BJ (cell line): ENCODE data around the gene CRAMP1. TPM values are rescaled to one million over a fixed set of nuclear protein-coding genes. Genes with fewer than 3 reads are reported as not detected.

Experiments used
- CTCF ChIA-PET: fragments of 350-600 bp; formaldehyde crosslinking; extraction: SDS; loops from one replicate; lab custom pipeline; 2021; ENCODE audit warnings: antibody characterized with exemption, inconsistent platforms; lab: Yijun Ruan, JAX
- POLR2A ChIA-PET: fragments of 300-600 bp; sonication (Branson Sonifier 250); formaldehyde crosslinking; extraction: SDS; loops from one replicate; lab custom pipeline; 2021; ENCODE audit warnings: antibody characterized with exemption; lab: Charles Lee
- DNase-seq: peaks from one replicate; pipeline ENCODE4 v3.0.0-alpha.2; 2011; ENCODE audit warnings: low read depth
- H3K27me3 ChIP-seq: 2 replicates; pipeline ENCODE4 v1.6.0; 2011; ENCODE audit warnings: low read length; ENCODE audit not compliant: control insufficient read depth, insufficient read depth
- H3K36me3 ChIP-seq: 2 replicates; pipeline ENCODE4 v1.5.1; 2011; ENCODE audit warnings: low read length; ENCODE audit not compliant: control insufficient read depth, insufficient read depth
- H3K4me3 ChIP-seq: 2 replicates; pipeline ENCODE4 v1.5.1; 2011; ENCODE audit warnings: low read depth, mild to moderate bottlenecking, control low read depth, low read length
- polyA plus RNA-seq: library from polyadenylated mRNA; depleted of rRNA; stranded (reverse); fragments of >200 nt; gene quantifications from 2 replicates; pipeline ENCODE4 v1.2.3, GENCODE V29; 2011
- TF ChIP-seq, protein P1 (sequence below): IDR thresholded peaks from 2 replicates; pipeline ENCODE4 v1.5.1; 2011; ENCODE audit warnings: low read depth, mild to moderate bottlenecking, control low read depth, inconsistent platforms, low read length, moderate library complexity; ENCODE audit not compliant: insufficient read depth

CRAMP1 gene
- polyA plus RNA-seq, 1 experiment = 8.0 TPM

DNA sequence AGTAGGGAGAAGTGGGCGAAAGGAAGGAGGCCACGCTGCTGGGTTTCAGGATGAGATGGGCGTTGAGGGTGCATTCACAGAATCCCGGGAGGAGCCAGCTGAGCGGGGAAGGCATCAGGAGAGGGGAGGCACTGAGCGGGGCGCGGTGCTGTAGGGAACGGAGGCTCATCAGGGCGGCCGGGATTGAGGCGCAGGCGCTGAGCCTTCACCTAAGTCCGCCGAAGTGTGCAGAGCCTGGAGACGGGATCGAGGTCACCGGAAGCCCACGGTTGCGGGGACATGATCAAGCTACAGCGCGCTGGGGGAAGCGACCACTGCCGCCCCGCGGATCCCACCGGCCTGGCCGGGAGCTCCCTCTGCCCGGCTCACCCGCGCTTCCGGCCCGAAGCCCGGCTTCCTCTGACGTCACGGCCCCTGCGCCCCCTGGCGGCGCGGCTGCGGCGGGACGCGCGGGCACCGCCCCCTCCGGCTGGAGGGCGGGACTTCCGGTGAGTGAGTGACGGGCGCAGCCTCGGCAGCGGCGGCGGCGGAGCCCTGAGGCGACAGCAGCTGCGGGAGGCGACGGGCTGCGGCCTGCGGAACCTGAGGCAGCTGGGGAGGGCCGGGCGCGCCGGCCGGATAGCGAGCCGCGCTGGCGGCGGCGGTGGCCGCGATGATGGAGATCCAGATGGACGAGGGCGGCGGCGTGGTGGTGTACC is 93.7 kb downstream of the CRAMP1 start, which contains the start of gene MAPK8IP3:
TSS of gene MAPK8IP3 (plus strand) at position 508 of the 698 bp plus-strand sequence. CDS start at position 653, 145 bp downstream.
- DNase-seq = peak; percentile 47
- POLR2A ChIA-PET = interaction anchor here (0.6 to 0.7 kb wide), 3 partner anchors 16 to 174 kb away, joined by 4 to 9 read pairs (median 6); partner anchors contain the start of gene EME2
- CTCF ChIA-PET = interaction anchor here (0.6 to 2.8 kb wide), 38 partner anchors 8 to 394 kb away, joined by 3 to 23 read pairs (median 4); partner anchors contain the start of genes EME2, JPT2, MRPS34 and NUBP2
- Histone ChIP-seq H3K4me3 (peak within 1 kb of the TSS; percentile 98), H3K36me3 (peaks cover 7% of the 10 kb centered on the region), H3K27me3 (no peaks in the 10 kb centered on the region)
- TF ChIP-seq, protein P1, sequence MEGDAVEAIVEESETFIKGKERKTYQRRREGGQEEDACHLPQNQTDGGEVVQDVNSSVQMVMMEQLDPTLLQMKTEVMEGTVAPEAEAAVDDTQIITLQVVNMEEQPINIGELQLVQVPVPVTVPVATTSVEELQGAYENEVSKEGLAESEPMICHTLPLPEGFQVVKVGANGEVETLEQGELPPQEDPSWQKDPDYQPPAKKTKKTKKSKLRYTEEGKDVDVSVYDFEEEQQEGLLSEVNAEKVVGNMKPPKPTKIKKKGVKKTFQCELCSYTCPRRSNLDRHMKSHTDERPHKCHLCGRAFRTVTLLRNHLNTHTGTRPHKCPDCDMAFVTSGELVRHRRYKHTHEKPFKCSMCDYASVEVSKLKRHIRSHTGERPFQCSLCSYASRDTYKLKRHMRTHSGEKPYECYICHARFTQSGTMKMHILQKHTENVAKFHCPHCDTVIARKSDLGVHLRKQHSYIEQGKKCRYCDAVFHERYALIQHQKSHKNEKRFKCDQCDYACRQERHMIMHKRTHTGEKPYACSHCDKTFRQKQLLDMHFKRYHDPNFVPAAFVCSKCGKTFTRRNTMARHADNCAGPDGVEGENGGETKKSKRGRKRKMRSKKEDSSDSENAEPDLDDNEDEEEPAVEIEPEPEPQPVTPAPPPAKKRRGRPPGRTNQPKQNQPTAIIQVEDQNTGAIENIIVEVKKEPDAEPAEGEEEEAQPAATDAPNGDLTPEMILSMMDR = peak; percentile 39

- H3K36me3 ChIP-seq = peaks cover 6% of the 10 kb centered on the region
- peak overlapping the region; percentile 98 for H3K4me3 ChIP-seq
- ChIA-PET CTCF (interaction anchor here (0.6 to 2.8 kb wide), 36 partner anchors 9 to 395 kb away, joined by 3 to 23 read pairs (median 4); partner anchors contain the start of genes EME2, JPT2, MRPS34 and NUBP2), POLR2A (no interaction called here)
- TF ChIP-seq, protein P1 = no peak
- DNase-seq = no peak
- H3K27me3 ChIP-seq = no peaks in the 10 kb centered on the region
Measured at GRCh38 chr16:1706386-1707192, 94.4 kb downstream of the CRAMP1 start.

DNA sequence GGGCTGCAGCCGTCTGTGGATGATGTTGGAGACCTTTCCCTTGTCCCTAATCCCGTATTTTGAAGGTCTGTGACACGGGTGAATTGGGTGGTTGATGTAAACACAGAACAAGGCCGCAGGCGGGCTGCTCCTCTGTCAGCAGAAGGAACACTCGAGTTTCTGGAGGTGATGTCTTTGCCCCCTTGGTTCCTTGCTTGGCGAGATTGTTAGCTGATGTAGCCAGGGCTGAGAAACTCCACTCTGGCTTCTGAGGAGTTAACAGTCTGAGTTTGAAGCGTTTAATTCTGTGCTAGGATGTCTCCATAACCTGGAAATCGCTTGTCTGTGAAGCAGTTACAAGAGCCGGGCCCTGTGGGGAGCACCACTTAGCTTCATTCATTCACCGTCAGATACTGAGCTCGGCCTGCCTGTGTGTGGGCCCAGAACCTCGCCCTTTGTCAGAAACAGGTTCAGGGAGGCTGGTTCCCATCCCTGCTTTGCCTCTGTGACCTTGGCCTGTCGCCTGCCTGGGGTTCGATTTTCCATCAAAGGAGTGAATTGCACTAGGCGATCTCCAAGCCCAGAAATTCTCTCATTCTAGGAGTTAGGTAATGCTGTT is 95.1 kb downstream of the CRAMP1 start:
- TF ChIP-seq, protein P1 = no peak
- no peak for DNase-seq
- Histone ChIP-seq H3K4me3 (peak overlapping the region; percentile 98), H3K27me3 (no peaks in the 10 kb centered on the region), H3K36me3 (peaks cover 4% of the 10 kb centered on the region)
- ChIA-PET POLR2A (no interaction called here), CTCF (interaction anchor here (0.6 to 2.8 kb wide), 7 partner anchors 17 to 278 kb away, joined by 3 to 23 read pairs (median 4); partner anchors contain the start of genes EME2, JPT2 and MRPS34)

DNA sequence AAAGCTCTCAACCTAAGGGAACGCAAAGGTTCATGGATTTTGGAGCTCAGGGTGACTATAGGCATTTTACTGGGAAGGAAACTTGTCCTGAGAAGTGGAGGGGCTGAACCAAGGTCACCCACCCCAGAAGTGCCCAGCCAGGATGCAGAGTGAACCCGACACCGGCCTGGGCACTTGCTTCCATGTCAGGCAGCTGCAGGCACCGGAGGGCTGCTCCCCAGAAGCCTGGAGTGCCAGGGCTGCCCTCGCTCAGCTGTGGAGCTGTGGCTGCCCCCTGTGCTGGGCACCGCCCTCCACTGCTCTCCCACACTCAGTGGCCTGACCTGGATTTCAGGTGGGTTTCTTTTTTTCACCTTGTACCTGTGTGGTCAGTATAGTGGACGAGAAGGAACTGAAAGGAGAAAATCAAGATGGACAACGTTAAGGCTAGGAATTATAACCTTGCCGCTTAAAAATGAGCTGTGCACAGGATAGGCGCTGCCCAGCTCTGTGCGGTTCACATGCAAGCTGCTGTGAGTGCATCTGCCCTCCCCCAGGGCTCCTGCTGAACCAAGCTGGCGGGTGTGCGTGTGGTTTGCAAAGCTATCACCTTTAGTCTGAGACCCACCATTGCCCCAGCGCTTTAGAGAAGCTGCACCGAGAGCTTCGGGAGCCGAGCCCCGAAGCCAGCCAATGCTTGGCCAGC is 96.1 kb downstream of the CRAMP1 start:
- no peak for DNase-seq
- H3K36me3 ChIP-seq = peaks cover 4% of the 10 kb centered on the region
- ChIA-PET POLR2A (no interaction called here), CTCF (interaction anchor here (1.3 kb wide), 1 partner anchor 56 kb away, joined by 4 read pairs; no protein-coding TSS in a partner anchor)
- no peaks in the 10 kb centered on the region for H3K27me3 ChIP-seq
- TF ChIP-seq, protein P1 = no peak
- H3K4me3 ChIP-seq = 0 out of 2 replicates have a peak overlapping the region, but pooled peaks have one; percentile 2
